Activated naive CD4-positive, alpha-beta T cell treated with anti-CD3 and anti-CD28 coated beads, Interleukin-2, amount 10 ng/mL, durations not matched to agents 7 days and 5 days (primary cell): ENCODE results near the gene CADM1.

Experiments used
- CTCF ChIA-PET: fragments of 350-600 bp; sonication (Branson Sonifier 250); formaldehyde crosslinking; loops from one replicate; lab custom pipeline; 2021; ENCODE audit warnings: antibody characterized with exemption; lab: Charles Lee
- DNase-seq: peaks from one replicate; pipeline ENCODE4 v3.0.0-alpha.2; 2020
- H3K27ac Mint-ChIP-seq: one replicate; pipeline ENCODE4 v1.8.0; 2021; ENCODE audit warnings: mild to moderate bottlenecking, moderate library complexity, mixed read lengths
- H3K27me3 Mint-ChIP-seq: one replicate; pipeline ENCODE4 v1.8.0; 2021; ENCODE audit warnings: mild to moderate bottlenecking, mixed read lengths
- H3K36me3 Mint-ChIP-seq: one replicate; pipeline ENCODE4 v1.8.0; 2021; ENCODE audit warnings: mixed read lengths
- H3K4me1 Mint-ChIP-seq: one replicate; pipeline ENCODE4 v1.8.0; 2021; ENCODE audit warnings: mixed read lengths
- H3K4me3 Mint-ChIP-seq: one replicate; pipeline ENCODE4 v1.8.0; 2021; ENCODE audit warnings: mild to moderate bottlenecking, moderate library complexity, mixed read lengths
- H3K9me3 Mint-ChIP-seq: one replicate; pipeline ENCODE4 v1.8.0; 2021; ENCODE audit warnings: mixed read lengths

The CADM1 gene

GRCh38 chr11:115501502-115501892 is 2.7 kb downstream of the CADM1 start:
- Mint-ChIP-seq H3K36me3 (no peaks in the 10 kb centered on the region), H3K27ac (no peak overlapping the region), H3K27me3 (peaks cover 12% of the 10 kb centered on the region), H3K9me3 (no peaks in the 10 kb centered on the region), H3K4me1 (peaks cover 11% of the 10 kb centered on the region), H3K4me3 (no peak overlapping the region)
- CTCF ChIA-PET, result no interaction called here
- DNase-seq, result no peak

- Mint-ChIP-seq H3K4me3 (no peak overlapping the region), H3K36me3 (no peaks in the 10 kb centered on the region), H3K27ac (no peak overlapping the region), H3K9me3 (no peaks in the 10 kb centered on the region), H3K4me1 (peaks cover 11% of the 10 kb centered on the region), H3K27me3 (peaks cover 6% of the 10 kb centered on the region)
- CTCF ChIA-PET, result no interaction called here
- no peak for DNase-seq
These were observed 3.4 kb downstream of the CADM1 start for GRCh38 chr11:115500547-115501501.

DNA sequence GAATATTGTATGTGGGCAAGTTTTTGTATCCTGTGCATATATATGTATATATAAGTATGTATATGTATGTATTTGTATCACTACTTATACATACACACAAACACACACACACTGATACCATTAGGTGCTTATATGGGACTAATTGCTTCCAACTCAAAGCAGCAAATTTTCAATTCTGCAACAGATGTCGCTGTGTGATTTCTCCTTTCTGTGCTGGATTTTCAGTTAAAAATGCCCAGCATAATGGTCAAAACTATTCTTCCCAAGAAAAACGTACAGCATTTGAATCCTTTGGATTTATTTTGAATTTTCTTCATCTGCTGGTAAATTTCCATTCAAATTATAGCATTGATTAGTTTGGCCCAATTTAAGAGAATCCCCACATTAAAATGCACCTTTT is 4.3 kb downstream of the CADM1 start:
- DNase-seq, result no peak
- CTCF ChIA-PET, result no interaction called here
- H3K27me3 Mint-ChIP-seq, result peaks cover 4% of the 10 kb centered on the region
- H3K36me3 Mint-ChIP-seq, result no peaks in the 10 kb centered on the region
- H3K9me3 Mint-ChIP-seq, result no peaks in the 10 kb centered on the region
- no peak overlapping the region for H3K27ac Mint-ChIP-seq
- H3K4me1 Mint-ChIP-seq, result peaks cover 10% of the 10 kb centered on the region
- no peak overlapping the region for H3K4me3 Mint-ChIP-seq

- DNase-seq, result no peak
- peaks cover 6% of the 10 kb centered on the region for H3K4me1 Mint-ChIP-seq
- H3K9me3 Mint-ChIP-seq, result no peaks in the 10 kb centered on the region
- H3K27me3 Mint-ChIP-seq, result peaks cover 4% of the 10 kb centered on the region
- no peak overlapping the region for H3K27ac Mint-ChIP-seq
- CTCF ChIA-PET, result no interaction called here
- H3K4me3 Mint-ChIP-seq, result no peak overlapping the region
- no peaks in the 10 kb centered on the region for H3K36me3 Mint-ChIP-seq
These were observed 4.9 kb downstream of the CADM1 start for GRCh38 chr11:115499241-115499799.

DNA sequence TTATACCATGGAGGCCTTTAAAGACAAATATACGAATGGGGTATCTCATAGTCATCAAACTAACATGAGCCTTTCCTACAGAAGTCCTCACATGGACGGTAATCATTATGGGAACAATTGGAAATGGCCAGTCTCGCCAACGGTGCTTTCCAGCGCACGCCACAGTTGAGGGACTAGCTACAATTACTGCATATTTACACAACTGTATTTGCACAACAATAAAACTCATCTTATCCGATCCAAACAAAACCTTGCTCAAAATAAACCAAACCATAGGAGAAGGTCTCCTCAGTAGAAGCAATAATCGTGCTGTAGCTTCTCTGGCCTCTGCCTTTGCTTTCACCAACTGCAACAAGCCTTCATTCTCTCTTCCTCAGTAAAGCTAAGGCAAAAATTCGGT is 5.9 kb downstream of the CADM1 start:
- Mint-ChIP-seq H3K9me3 (no peaks in the 10 kb centered on the region), H3K36me3 (no peaks in the 10 kb centered on the region), H3K27me3 (peaks cover 4% of the 10 kb centered on the region), H3K4me3 (no peak overlapping the region), H3K27ac (no peak overlapping the region), H3K4me1 (no peaks in the 10 kb centered on the region)
- no peak for DNase-seq
- CTCF ChIA-PET, result no interaction called here

GRCh38 chr11:115497303-115497702 is 6.9 kb downstream of the CADM1 start:
- no peaks in the 10 kb centered on the region for H3K36me3 Mint-ChIP-seq

GRCh38 chr11:115496892-115497291 is 7.3 kb downstream of the CADM1 start:
- CTCF ChIA-PET, result no interaction called here
- Mint-ChIP-seq H3K36me3 (no peaks in the 10 kb centered on the region), H3K27ac (no peak overlapping the region), H3K9me3 (no peaks in the 10 kb centered on the region), H3K4me1 (no peaks in the 10 kb centered on the region), H3K4me3 (no peak overlapping the region), H3K27me3 (peaks cover 4% of the 10 kb centered on the region)
- no peak for DNase-seq

More at GRCh38 chr11:115497303-115497702, 6.9 kb downstream of the CADM1 start:
- Mint-ChIP-seq H3K4me3 (no peak overlapping the region), H3K27me3 (peaks cover 4% of the 10 kb centered on the region), H3K9me3 (no peaks in the 10 kb centered on the region), H3K4me1 (no peaks in the 10 kb centered on the region), H3K27ac (no peak overlapping the region)
- CTCF ChIA-PET, result no interaction called here
- no peak for DNase-seq

DNA sequence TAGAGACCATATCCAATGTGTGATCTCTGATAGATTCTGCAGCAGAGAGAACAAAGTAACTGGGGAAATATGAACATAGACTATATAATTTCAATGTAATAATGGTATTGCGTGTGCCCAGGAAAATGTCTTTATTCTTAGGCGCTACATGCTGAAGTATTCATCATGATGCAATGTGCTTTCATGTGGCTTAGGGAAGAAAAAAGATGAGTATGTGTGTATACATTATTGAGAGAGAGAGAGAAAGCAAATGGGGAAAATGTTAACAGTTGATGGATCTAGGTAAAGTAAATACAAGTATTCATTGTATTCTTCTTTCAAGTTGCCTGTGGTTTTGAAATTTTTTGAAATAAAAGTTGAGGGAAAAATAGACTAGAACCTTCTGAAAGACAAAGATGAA is 10.3 kb downstream of the CADM1 start:
- no peaks in the 10 kb centered on the region for H3K27me3 Mint-ChIP-seq
- no peak overlapping the region for H3K27ac Mint-ChIP-seq
- DNase-seq, result no peak
- peaks cover 2% of the 10 kb centered on the region for H3K9me3 Mint-ChIP-seq
- no peaks in the 10 kb centered on the region for H3K36me3 Mint-ChIP-seq
- H3K4me1 Mint-ChIP-seq, result no peaks in the 10 kb centered on the region
- no peak overlapping the region for H3K4me3 Mint-ChIP-seq
- CTCF ChIA-PET, result no interaction called here

DNA sequence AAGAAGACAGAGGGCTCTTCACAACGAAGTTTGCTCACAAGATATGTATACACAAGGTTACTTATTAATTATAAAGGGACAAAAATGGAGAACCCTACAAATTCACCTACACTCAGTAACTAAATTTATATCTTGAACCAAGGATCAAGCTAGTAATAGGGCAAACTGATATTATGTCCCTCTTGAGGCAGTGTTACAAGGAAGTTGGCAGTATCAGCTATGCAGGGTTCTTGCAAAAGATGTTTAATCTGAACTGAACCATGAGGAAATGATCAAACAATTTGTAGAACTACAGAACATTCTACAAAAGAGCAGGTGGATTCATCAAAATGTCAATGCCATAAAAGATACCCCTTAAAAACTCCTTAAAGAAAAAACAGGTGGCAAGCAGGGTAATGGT is 10.7 kb downstream of the CADM1 start:
- DNase-seq, result no peak
- CTCF ChIA-PET, result no interaction called here
- H3K9me3 Mint-ChIP-seq, result peaks cover 2% of the 10 kb centered on the region
- no peaks in the 10 kb centered on the region for H3K36me3 Mint-ChIP-seq
- H3K4me1 Mint-ChIP-seq, result no peaks in the 10 kb centered on the region
- H3K27me3 Mint-ChIP-seq, result no peaks in the 10 kb centered on the region
- no peak overlapping the region for H3K4me3 Mint-ChIP-seq
- H3K27ac Mint-ChIP-seq, result no peak overlapping the region

DNA sequence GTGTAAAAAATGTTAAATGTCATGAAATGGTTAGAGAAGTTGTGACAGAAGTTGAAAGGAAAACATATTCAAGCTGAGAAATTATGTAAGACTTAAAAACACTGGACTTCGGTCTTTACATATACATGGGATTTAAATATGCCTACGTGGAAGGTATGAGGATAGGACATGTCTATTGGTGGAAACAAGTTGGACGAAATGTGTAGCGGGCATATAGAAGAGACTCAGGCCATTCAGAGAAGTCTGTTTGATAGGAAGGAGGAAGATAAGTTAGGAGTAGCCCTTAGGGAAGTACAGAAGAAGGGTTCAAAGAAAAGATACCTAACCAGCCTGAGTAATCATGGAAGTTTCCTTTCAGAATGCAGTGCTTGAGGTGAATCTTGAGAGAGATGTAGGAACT is 14.7 kb downstream of the CADM1 start:
- Mint-ChIP-seq H3K27ac (no peak overlapping the region), H3K36me3 (no peaks in the 10 kb centered on the region), H3K27me3 (no peaks in the 10 kb centered on the region), H3K9me3 (peaks cover 2% of the 10 kb centered on the region), H3K4me3 (no peak overlapping the region), H3K4me1 (no peaks in the 10 kb centered on the region)
- no peak for DNase-seq
- CTCF ChIA-PET, result no interaction called here

- H3K9me3 Mint-ChIP-seq, result peaks cover 2% of the 10 kb centered on the region
- CTCF ChIA-PET, result no interaction called here
- H3K36me3 Mint-ChIP-seq, result no peaks in the 10 kb centered on the region
- no peak for DNase-seq
- no peaks in the 10 kb centered on the region for H3K4me1 Mint-ChIP-seq
- H3K27ac Mint-ChIP-seq, result no peak overlapping the region
- no peak overlapping the region for H3K4me3 Mint-ChIP-seq
- H3K27me3 Mint-ChIP-seq, result no peaks in the 10 kb centered on the region
These were observed 15.3 kb downstream of the CADM1 start for GRCh38 chr11:115488945-115489344.

DNA sequence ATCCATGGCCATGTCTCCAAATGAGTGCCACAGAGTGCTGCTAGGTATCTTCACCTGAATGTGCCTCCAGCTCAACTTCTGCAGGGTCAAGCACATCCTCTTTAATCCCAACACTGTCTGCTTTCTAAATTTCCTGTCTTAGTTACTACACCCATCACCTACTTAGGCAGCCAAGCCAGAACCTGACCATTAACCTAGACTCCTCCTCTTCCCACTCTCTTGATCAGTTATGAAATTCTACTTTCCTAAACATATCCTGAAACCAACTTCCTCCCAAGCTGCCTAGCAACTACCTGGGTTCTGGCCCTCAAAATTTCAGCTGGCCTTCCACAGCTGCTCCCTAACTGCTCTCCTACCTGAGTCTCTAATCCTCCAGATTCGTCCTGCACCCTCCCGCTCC is 22.7 kb downstream of the CADM1 start:
- Mint-ChIP-seq H3K36me3 (no peaks in the 10 kb centered on the region), H3K27ac (no peak overlapping the region), H3K4me3 (no peak overlapping the region), H3K27me3 (no peaks in the 10 kb centered on the region), H3K9me3 (no peaks in the 10 kb centered on the region), H3K4me1 (no peaks in the 10 kb centered on the region)
- CTCF ChIA-PET, result no interaction called here
- DNase-seq, result no peak

- H3K27ac Mint-ChIP-seq, result no peak overlapping the region
- CTCF ChIA-PET, result no interaction called here
- H3K4me3 Mint-ChIP-seq, result no peak overlapping the region
- H3K9me3 Mint-ChIP-seq, result no peaks in the 10 kb centered on the region
- no peaks in the 10 kb centered on the region for H3K27me3 Mint-ChIP-seq
- no peaks in the 10 kb centered on the region for H3K4me1 Mint-ChIP-seq
- no peak for DNase-seq
- no peaks in the 10 kb centered on the region for H3K36me3 Mint-ChIP-seq
These were observed 23.6 kb downstream of the CADM1 start for GRCh38 chr11:115480611-115481010.

DNA sequence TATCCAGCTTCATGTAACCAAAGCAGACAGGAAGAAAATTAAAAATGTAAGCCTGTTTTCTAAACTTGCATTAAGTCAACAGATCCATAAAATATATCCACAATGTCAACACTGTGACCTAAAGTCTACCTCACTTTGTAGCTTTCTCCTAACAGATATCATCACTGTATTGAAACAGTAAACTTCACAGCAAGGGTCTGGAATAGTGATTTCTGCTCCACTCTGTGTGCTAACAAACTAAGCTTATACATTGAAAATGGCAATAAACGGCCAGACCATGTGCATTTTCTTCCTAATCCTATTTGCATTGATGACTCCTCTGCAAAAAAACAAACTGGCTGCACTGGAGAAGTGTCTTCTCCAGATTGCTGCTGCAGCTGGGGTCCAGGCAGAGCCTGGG is 26.8 kb downstream of the CADM1 start:
- no peaks in the 10 kb centered on the region for H3K4me1 Mint-ChIP-seq
- no peaks in the 10 kb centered on the region for H3K9me3 Mint-ChIP-seq
- H3K4me3 Mint-ChIP-seq, result no peak overlapping the region
- CTCF ChIA-PET, result no interaction called here
- no peak overlapping the region for H3K27ac Mint-ChIP-seq
- DNase-seq, result no peak
- no peaks in the 10 kb centered on the region for H3K36me3 Mint-ChIP-seq
- H3K27me3 Mint-ChIP-seq, result no peaks in the 10 kb centered on the region
